ENCODE measurements around the gene SSTR5. TPM values are rescaled to one million over a fixed set of nuclear protein-coding genes. Genes with fewer than 3 reads are reported as not detected.

SSTR5 gene
- total RNA-seq, 2 donors from 2014 or later = 2.3 TPM; not detected in 1

DNA sequence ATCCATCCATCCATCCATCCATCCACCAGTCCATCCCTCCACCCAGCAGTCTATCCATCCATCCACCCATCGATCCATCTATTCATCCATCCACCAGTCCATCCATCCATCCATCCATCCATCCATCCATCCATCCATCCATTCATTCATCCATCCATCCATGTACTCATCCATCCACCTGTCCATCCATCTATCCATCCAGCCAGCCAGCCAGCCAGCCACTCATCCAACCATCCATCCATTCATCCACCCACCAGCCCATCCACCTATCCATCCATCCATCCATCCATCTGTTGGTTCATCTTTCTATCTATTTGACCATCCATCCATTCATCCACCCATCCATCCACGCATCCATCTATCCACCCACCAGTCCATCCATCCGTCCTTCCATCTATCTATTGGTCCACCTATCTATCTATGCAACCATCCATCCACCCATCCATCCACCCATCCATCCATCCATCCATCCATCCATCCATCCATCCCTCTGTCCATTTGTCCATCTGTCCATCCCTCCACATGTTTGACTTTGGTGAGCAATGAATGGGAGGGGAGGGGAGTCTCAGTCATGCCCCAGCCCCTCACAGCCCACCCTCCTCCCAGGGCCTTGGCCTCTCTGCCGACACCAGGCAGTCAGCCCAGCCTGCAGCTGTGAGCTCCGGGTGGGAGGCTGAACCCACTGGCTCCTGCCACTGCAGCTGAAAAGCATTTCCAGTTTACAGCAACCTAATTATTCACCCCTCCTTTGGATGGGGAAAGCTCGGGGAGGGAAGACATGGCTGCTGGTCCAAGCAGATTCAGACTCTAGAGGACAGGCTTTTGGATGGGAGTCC lies 38.1 kb upstream of the SSTR5 start:
- Histone ChIP-seq H3K9me3 (no peaks in the 10 kb centered on the region), H3K27me3 (no peaks in the 10 kb centered on the region), H3K36me3 (replicated peaks in 1 of 2; ENCODE audit: insufficient read depth in 1 of 2, low read depth in 2 of 2) (no peaks in the 10 kb centered on the region), H3K4me3 (no peak overlapping the region), H3K27ac (no peak overlapping the region), H3K4me1 (peaks cover 9% of the 10 kb centered on the region)
- WGBS, 2 donors = 59 to 65% methylated on average over 6 of the region's 6 CpGs
- intact Hi-C loops (cut with DNase I) = no loop called here
- ATAC-seq (no peak), DNase-seq (no peak)
- no peak for TF ChIP-seq POLR2A (IDR thresholded peaks at IDR 0.05)
- TF ChIP-seq, protein P1, sequence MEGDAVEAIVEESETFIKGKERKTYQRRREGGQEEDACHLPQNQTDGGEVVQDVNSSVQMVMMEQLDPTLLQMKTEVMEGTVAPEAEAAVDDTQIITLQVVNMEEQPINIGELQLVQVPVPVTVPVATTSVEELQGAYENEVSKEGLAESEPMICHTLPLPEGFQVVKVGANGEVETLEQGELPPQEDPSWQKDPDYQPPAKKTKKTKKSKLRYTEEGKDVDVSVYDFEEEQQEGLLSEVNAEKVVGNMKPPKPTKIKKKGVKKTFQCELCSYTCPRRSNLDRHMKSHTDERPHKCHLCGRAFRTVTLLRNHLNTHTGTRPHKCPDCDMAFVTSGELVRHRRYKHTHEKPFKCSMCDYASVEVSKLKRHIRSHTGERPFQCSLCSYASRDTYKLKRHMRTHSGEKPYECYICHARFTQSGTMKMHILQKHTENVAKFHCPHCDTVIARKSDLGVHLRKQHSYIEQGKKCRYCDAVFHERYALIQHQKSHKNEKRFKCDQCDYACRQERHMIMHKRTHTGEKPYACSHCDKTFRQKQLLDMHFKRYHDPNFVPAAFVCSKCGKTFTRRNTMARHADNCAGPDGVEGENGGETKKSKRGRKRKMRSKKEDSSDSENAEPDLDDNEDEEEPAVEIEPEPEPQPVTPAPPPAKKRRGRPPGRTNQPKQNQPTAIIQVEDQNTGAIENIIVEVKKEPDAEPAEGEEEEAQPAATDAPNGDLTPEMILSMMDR (IDR thresholded peaks at IDR 0.05) = no peak

DNA sequence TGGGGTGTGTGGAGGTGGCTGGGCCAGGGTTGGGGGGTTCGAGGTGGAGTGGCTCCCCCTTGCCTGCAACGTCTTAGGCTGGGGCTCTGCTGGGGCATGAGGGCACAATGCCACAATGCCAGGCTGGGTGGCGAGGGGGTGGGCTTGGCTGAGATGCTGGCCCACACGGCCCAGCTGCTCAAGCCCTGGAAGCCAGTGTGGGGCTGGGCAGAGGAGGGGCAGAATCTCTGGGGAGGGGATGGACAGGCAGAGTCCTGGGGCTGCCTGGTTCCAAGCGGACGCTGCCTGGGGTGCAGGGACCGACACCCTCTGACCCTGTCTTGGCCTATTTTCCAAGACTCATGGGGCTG lies 37.5 kb upstream of the SSTR5 start:
- Histone ChIP-seq H3K36me3 (replicated peaks in 1 of 2; ENCODE audit: insufficient read depth in 1 of 2, low read depth in 2 of 2) (no peaks in the 10 kb centered on the region), H3K9me3 (no peaks in the 10 kb centered on the region), H3K27ac (no peak overlapping the region), H3K4me3 (no peak overlapping the region), H3K27me3 (no peaks in the 10 kb centered on the region), H3K4me1 (peaks cover 9% of the 10 kb centered on the region)
- WGBS, 2 donors = 70 to 81% methylated on average over 5 to 7 of the region's 7 CpGs
- DNase-seq (no peak), ATAC-seq (no peak)
- intact Hi-C loops (cut with DNase I) = no loop called here
- no peak for TF ChIP-seq POLR2A (IDR thresholded peaks at IDR 0.05)
- TF ChIP-seq, protein P1 (IDR thresholded peaks at IDR 0.05) = no peak

DNA sequence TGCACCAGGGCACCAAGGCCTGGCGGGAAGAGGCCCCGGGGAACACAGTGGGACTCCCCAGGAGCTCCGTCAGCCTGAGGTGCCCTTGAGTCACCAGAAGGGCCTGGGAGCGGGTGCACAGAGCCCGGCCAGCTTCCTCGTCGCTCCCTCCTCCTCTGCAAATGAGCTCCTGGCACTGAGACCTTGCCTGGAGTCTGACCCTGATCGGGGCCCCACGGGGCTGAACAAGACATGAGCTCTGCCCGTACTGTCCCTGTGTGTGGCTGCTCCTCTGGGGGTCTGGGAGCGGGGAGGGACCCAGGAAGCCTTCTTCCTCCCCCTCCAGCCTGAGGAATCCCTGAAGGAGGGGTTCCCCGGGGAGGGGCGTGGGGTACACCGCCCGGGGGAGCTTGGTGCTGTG lies 36.4 kb upstream of the SSTR5 start:
- intact Hi-C loops (cut with DNase I) = no loop called here
- TF ChIP-seq, protein P1 (IDR thresholded peaks at IDR 0.05) = no peak
- TF ChIP-seq POLR2A (IDR thresholded peaks at IDR 0.05) = no peak
- no peak for DNase-seq
- H3K4me3 ChIP-seq = no peak overlapping the region
- H3K27ac ChIP-seq = no peak overlapping the region
- 4 to 37% methylated on average over 4 to 10 of the region's 15 CpGs for WGBS, 2 donors
- H3K27me3 ChIP-seq = no peaks in the 10 kb centered on the region
- ATAC-seq = no peak
- no peaks in the 10 kb centered on the region for H3K4me1 ChIP-seq
- no peaks in the 10 kb centered on the region for H3K36me3 ChIP-seq (replicated peaks in 1 of 2; ENCODE audit: insufficient read depth in 1 of 2, low read depth in 2 of 2)
- H3K9me3 ChIP-seq = no peaks in the 10 kb centered on the region

DNA sequence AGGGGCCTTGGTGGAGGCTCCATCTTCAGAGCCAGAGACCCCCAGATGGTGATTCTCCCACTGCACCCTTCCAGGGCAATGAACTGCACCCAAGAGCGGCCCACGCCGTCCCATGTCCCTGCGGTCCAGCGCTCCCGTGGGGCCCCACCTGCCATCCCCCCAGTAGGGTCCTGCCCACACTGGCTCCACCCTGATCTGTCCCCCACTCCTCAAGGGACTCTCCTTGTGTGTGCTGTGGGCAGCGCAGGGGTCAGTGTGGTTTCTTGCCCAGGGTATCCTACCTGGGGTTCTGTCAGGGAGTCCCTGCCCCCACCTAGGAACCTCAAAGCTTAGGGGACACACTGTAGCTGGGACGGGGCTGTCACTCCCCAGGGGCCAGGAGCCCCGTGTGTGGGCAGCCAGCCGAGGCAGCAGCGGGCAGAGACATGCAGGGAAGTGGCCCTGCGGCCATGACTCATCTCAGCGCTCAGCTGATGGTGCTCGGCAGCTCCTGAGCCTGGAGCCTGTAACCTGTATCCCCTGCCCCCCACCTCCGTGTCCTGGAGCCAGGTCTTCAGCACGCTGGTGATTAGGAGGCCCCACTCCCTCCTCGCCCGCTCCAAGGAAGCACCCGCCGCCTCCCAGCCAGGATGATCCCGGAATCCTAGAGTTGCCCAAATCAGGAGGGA lies 35.7 kb upstream of the SSTR5 start:
- H3K27me3 ChIP-seq = no peaks in the 10 kb centered on the region
- H3K27ac ChIP-seq = no peak overlapping the region
- H3K9me3 ChIP-seq = peaks cover 0 to 4% (median 0%) of the 10 kb centered on the region in 3 donors
- H3K4me1 ChIP-seq = no peaks in the 10 kb centered on the region
- DNase-seq (no peak), ATAC-seq (peak; percentile 33)
- intact Hi-C loops (cut with DNase I) = no loop called here
- WGBS, 2 donors = 69 to 80% methylated on average over 5 to 14 of the region's 21 CpGs
- no peak overlapping the region for H3K4me3 ChIP-seq
- no peaks in the 10 kb centered on the region for H3K36me3 ChIP-seq (replicated peaks in 1 of 2; ENCODE audit: insufficient read depth in 1 of 2, low read depth in 2 of 2)
- TF ChIP-seq, protein P1 (IDR thresholded peaks at IDR 0.05) = no peak
- TF ChIP-seq POLR2A (IDR thresholded peaks at IDR 0.05) = no peak
